HG02571 (cell line): Measurements from ENCODE around the gene CSPG5.

Source experiments
- ATAC-seq: cut with Tn5 transposase; IDR thresholded peaks from one replicate; pipeline ENCODE4 v1.9.1; 2021; ENCODE audit warnings: mild to moderate bottlenecking, moderate library complexity; ENCODE audit not compliant: unreplicated experiment

The CSPG5 gene

GRCh38 chr3:47588587-47588986, 9.9 kb upstream of the CSPG5 start:
- ATAC-seq: no peak

- no peak for ATAC-seq
Observed at GRCh38 chr3:47588053-47588452, 9.4 kb upstream of the CSPG5 start.

GRCh38 chr3:47586746-47587145, 8.1 kb upstream of the CSPG5 start:
- no peak for ATAC-seq

DNA sequence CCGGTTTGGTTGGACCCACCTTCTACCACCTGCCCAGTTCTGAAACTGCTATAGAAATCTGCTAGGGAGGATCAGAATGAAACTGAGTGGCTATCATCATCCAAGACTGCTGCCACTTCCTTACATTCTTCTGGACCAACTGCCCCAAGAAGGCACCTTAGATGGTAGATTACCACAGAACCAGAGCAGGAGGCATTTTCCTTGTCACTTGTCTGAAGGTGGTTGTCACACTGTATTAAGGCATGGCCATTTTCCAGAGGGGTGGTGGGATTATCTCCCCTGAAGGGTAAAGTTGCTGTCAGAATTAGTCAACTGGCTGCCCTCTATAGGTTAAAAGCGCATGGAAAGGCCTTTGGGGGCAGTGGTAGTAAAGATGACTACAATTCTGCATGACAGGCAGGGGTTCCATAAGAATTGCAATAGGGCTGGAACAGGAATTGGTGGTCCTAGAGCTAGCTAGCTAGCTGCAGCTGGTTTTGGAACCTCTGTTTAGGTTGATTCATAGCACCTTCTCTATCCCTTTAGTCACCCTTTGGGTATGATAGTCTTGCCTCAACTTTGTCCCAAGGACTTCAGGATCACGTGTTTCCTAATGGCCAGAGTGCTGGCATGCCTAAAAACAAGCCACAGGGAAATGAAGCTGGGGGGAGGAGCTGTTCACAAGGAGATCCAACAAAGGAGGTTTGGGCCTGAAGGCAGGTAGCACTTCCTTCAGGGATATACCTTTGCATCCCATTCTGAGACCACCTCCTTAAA, 4.8 kb upstream of the CSPG5 start:
- ATAC-seq: no peak

DNA sequence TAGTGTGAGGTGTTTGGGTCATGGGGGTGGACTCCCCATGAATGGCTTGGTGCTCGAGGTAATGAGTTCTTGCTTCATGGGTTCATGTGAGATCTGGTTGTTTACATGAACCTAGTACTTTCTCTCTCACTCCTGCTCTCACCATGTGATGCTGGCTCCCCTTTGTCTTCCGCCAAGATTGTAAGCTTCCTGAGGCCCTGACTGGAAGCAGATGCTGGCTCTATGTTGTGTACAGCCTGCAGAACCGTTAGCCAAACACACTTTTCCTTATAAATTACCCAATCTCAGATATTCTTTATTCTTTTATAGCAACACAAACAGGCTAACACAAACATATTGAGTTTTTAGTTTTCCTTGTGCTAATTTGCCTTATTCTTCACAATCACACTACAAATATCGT, 3.2 kb upstream of the CSPG5 start:
- no peak for ATAC-seq

GRCh38 chr3:47581422-47581821, 2.8 kb upstream of the CSPG5 start:
- ATAC-seq: no peak

GRCh38 chr3:47580481-47580880, 1.8 kb upstream of the CSPG5 start:
- ATAC-seq: no peak

- no peak for ATAC-seq
Observed at GRCh38 chr3:47579875-47580274, 1.2 kb upstream of the CSPG5 start.

GRCh38 chr3:47578119-47578632, 489 bp downstream of the CSPG5 start:
- peak; percentile 48 for ATAC-seq

GRCh38 chr3:47577583-47578118, 1.0 kb downstream of the CSPG5 start:
- no peak for ATAC-seq

- no peak for ATAC-seq
Observed at GRCh38 chr3:47573190-47574172, 5.2 kb downstream of the CSPG5 start.

DNA sequence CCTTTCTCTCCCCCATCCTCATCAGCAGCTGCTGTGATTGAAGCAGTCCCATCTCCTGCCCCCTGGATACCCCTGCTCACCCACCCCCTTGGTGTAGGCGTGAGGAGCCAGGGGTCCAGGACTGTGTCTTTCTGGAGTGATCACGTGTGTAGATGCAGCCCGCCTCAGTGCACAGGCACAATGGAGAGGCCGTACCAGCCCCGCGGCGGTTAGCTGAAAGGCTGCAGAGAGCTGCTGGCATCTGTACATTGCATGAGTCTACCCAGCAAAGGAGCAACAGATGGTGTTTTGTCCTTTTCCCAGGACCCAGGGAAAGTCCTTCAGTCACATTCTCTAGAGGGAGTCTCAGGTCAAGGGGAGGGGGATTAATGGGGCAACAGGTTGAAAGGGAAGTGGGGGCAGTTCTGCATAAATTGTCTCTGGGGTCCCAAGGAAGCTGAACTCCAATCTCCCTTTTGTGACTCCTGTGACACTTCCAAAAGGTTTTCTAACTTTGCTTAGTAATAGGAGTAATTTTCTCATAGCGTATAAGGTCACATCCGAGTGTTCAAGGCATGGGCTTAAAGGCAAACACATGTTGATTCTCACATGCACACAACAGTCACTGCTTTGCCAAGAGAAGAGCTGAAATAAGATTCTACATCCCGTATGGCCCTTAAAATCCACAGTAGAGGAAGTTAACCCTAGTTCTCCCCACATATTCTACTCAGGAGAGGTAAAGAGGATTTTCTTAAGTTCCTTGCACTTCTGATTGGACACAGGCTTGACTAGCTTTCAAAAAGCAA, 7.1 kb downstream of the CSPG5 start:
- no peak for ATAC-seq

GRCh38 chr3:47568901-47569300, 9.8 kb downstream of the CSPG5 start:
- ATAC-seq: no peak

DNA sequence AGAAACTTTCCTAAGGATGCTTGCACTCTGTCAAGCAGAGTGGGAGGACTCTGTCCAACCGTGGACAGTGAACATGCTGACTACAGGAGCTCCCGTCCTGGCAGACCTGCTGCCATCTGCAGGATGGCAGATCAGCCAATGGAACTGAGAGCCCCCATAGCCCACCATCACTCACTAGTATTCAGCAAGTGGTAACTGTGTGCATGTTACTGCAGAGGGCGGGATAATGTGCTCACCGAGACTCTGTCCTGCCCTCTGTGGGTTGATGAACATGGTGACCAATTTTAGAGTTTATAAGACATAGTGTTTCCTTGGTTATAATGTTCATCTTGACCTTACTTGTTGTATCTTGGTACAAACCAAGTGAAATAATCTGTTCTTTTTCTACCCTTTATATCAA, 11.5 kb downstream of the CSPG5 start:
- no peak for ATAC-seq

- ATAC-seq: no peak
Observed at GRCh38 chr3:47566667-47567066, 12.0 kb downstream of the CSPG5 start.

- ATAC-seq: no peak
Observed at GRCh38 chr3:47565734-47566550, 12.7 kb downstream of the CSPG5 start.

GRCh38 chr3:47556351-47556750, 22.3 kb downstream of the CSPG5 start:
- no peak for ATAC-seq

- no peak for ATAC-seq
Observed at GRCh38 chr3:47554335-47554734, 24.3 kb downstream of the CSPG5 start.

GRCh38 chr3:47553407-47553806, 25.3 kb downstream of the CSPG5 start:
- ATAC-seq: no peak
